K562 (cell line): ENCODE measurements around the gene DYNLT4. TPM values are rescaled to one million over a fixed set of nuclear protein-coding genes. Genes with fewer than 3 reads are reported as not detected.
A peak's percentile ranks its signal among the peaks of the same experiment; 100 is the strongest.

Source experiments
- MAFG ChIP-seq: fragments of 450-650 bp; conservative IDR thresholded peaks from 2 replicates; pipeline ENCODE4 v1.6.1; 2016; ENCODE audit warnings: missing genetic modification characterization, missing compliant biosample characterization
- MYC ChIP-seq, 2 experiments: fragments of 250-450 bp in 1 of 2; sonication (Bioruptor Pico) in 1 of 2; IDR thresholded peaks; 2 replicates each; pipeline versions ENCODE4 v1.5.1 to v1.6.1; 2012 to 2021; ENCODE audit warnings: low read depth in 2 of 2, borderline replicate concordance in 1 of 2, improper control_type of control experiment in 1 of 2, low read length in 1 of 2, mild to moderate bottlenecking in 1 of 2, moderate library complexity in 1 of 2
- NCOA1 ChIP-seq: fragments of 450-650 bp; IDR thresholded peaks from 2 replicates; pipeline ENCODE4 v1.6.1; 2016; ENCODE audit warnings: low read depth
- NEUROD1 ChIP-seq: fragments of 150-350 bp; IDR thresholded peaks from 2 replicates; pipeline ENCODE4 v1.6.1; 2014; ENCODE audit warnings: borderline replicate concordance, low read length, low read depth; ENCODE audit not compliant: partially characterized antibody
- ZC3H4 ChIP-seq: sonication (generic); formaldehyde crosslinking; IDR thresholded peaks from 2 replicates; pipeline ENCODE4 v1.9.0; 2021; ENCODE audit warnings: missing genetic modification reagents, borderline replicate concordance
- ZFX ChIP-seq: sonication (generic); formaldehyde crosslinking; IDR thresholded peaks from 2 replicates; pipeline ENCODE4 v1.8.0; 2022; ENCODE audit warnings: mild to moderate bottlenecking, missing genetic modification reagents, moderate library complexity
- ZNF184 ChIP-seq: sonication (generic); formaldehyde crosslinking; IDR thresholded peaks from 2 replicates; pipeline ENCODE4 v1.5.0; 2020; ENCODE audit warnings: missing genetic modification reagents
- ZNF347 ChIP-seq: fragments of 450-650 bp; formaldehyde crosslinking; IDR thresholded peaks from 2 replicates; pipeline ENCODE4 v1.4.0; 2020; ENCODE audit warnings: low read depth, mild to moderate bottlenecking, moderate library complexity
- ZNF707 ChIP-seq: fragments of 250-450 bp; sonication (Bioruptor Pico); conservative IDR thresholded peaks from 2 replicates; pipeline ENCODE4 v1.8.0; 2022; ENCODE audit warnings: inconsistent platforms, mild to moderate bottlenecking, moderate library complexity
- polyA plus RNA-seq, 8 experiments: library from polyadenylated mRNA; depleted of rRNA in 4 of 8; stranded (reverse) in 5 of 8; unstranded in 3 of 8; fragments of >200 nt; fragmentation: Nextera tagmentation in 2 of 8; fragmentation: Illumina TruSeq in 1 of 8; extraction: Ambion mirVana in 2 of 8; extraction: Trizol in 1 of 8; gene quantifications; 2 replicates each; pipeline versions ENCODE4 v1.2.1 to v1.2.3, GENCODE V29; 2011 to 2014; ENCODE audit warnings: inconsistent platforms in 1 of 8, missing spikeins in 1 of 8
- total RNA-seq, 7 experiments: library from RNA; depleted of rRNA in 6 of 7; stranded (reverse); fragments of >200 nt in 6 of 7; fragmentation: Illumina TruSeq in 2 of 7; extraction: Trizol in 2 of 7; gene quantifications; 2 replicates each; pipeline versions ENCODE4 v1.2.1 to v1.2.3, GENCODE V29; 2011 to 2021; ENCODE audit warnings: low replicate concordance in 1 of 7
- TF ChIP-seq, protein P1 (sequence below): sonication (generic); formaldehyde crosslinking; IDR thresholded peaks from 2 replicates; pipeline ENCODE4 v1.8.0; 2023; ENCODE audit warnings: mild to moderate bottlenecking, missing genetic modification reagents
- TF ChIP-seq, protein P2 (sequence below): fragments of 450-650 bp; formaldehyde crosslinking; IDR thresholded peaks from 2 replicates; pipeline ENCODE4 v1.4.0; 2022; ENCODE audit warnings: mild to moderate bottlenecking, moderate library complexity
- TF ChIP-seq, protein P3 (sequence below), 2 experiments: IDR thresholded peaks; 2 replicates each; pipeline ENCODE4 v1.6.1; 2012; ENCODE audit warnings: improper control_type of control experiment in 2 of 2, low read depth in 2 of 2, low read length in 2 of 2, borderline replicate concordance in 1 of 2
- TF ChIP-seq, protein P4 (sequence below): IDR thresholded peaks from 2 replicates; pipeline ENCODE4 v1.6.1; 2014; ENCODE audit warnings: antibody characterized with exemption
- TF ChIP-seq, protein P5 (sequence below): sonication (generic); formaldehyde crosslinking; IDR thresholded peaks from 2 replicates; pipeline ENCODE4 v1.8.1; 2023; ENCODE audit warnings: mild to moderate bottlenecking, missing genetic modification reagents

The DYNLT4 gene
- total and polyA plus RNA-seq, 9 of the 15 experiments (the other 6 are each of a cell fraction or from before 2014, with no cell fraction given), result 0.29 to 0.73 TPM; not detected in 7

DNA sequence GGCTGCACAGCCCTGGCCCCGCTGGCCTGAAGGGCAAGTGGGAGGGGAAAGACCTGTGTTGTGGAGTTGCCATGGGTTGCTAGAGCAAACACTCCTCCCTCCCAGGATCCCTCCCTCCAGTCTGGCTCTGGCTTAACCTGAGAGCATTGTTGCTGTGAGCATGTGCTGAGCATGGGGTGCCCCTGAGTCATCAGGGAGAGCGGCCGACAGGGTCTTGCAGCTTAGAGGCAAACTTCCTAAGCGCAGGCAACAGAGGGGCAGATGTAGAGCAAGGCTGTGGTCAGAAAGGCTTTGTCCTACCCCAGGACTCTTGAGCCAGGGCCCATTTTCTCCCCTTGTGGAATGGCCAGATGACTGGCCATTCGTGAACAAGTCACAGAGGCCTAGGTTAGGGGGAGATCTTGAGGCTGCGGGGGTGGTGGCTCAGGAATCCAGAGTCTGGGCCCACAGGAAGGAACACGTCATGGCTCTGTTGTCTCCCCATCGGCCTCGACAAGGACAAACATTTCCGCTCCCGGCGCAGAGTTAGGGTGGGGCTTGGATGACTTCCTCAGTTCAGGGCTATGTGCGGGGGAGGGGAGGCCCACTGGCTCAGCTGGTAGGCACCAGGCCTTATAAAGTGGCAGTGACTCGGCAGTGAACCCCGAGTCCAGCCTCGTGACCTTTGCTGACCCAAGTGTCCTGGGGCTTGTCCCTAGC is 362 bp upstream of the DYNLT4 start (continued):
- TF ChIP-seq, protein P1, sequence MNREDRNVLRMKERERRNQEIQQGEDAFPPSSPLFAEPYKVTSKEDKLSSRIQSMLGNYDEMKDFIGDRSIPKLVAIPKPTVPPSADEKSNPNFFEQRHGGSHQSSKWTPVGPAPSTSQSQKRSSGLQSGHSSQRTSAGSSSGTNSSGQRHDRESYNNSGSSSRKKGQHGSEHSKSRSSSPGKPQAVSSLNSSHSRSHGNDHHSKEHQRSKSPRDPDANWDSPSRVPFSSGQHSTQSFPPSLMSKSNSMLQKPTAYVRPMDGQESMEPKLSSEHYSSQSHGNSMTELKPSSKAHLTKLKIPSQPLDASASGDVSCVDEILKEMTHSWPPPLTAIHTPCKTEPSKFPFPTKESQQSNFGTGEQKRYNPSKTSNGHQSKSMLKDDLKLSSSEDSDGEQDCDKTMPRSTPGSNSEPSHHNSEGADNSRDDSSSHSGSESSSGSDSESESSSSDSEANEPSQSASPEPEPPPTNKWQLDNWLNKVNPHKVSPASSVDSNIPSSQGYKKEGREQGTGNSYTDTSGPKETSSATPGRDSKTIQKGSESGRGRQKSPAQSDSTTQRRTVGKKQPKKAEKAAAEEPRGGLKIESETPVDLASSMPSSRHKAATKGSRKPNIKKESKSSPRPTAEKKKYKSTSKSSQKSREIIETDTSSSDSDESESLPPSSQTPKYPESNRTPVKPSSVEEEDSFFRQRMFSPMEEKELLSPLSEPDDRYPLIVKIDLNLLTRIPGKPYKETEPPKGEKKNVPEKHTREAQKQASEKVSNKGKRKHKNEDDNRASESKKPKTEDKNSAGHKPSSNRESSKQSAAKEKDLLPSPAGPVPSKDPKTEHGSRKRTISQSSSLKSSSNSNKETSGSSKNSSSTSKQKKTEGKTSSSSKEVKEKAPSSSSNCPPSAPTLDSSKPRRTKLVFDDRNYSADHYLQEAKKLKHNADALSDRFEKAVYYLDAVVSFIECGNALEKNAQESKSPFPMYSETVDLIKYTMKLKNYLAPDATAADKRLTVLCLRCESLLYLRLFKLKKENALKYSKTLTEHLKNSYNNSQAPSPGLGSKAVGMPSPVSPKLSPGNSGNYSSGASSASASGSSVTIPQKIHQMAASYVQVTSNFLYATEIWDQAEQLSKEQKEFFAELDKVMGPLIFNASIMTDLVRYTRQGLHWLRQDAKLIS (CRISPR knock-in tag), result peak; percentile 98
- TF ChIP-seq ZNF707 (CRISPR knock-in tag), result 0 out of 2 replicates have a peak, but pooled peaks have one; percentile 39
- peak; percentile 80 for TF ChIP-seq ZFX (CRISPR knock-in tag)
- peak; percentile 60; the same call in 1 of the 2 replicates for TF ChIP-seq MAFG (tag)
- 0 out of 2 replicates have a peak, but pooled peaks have one; percentile 57 for TF ChIP-seq ZNF347 (CRISPR knock-in tag)
- TF ChIP-seq, protein P2, sequence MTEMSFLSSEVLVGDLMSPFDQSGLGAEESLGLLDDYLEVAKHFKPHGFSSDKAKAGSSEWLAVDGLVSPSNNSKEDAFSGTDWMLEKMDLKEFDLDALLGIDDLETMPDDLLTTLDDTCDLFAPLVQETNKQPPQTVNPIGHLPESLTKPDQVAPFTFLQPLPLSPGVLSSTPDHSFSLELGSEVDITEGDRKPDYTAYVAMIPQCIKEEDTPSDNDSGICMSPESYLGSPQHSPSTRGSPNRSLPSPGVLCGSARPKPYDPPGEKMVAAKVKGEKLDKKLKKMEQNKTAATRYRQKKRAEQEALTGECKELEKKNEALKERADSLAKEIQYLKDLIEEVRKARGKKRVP, result peak; percentile 71
- TF ChIP-seq MYC (IDR thresholded peaks at IDR 0.05; ENCODE audit: low read depth, low read length), result peak; percentile 95
- peak; percentile 54; the same call in 1 of the 2 replicates for TF ChIP-seq MYC (CRISPR knock-in tag; IDR thresholded peaks at IDR 0.05; ENCODE audit: borderline replicate concordance, low read depth)
- peak; percentile 85 for TF ChIP-seq NCOA1
- TF ChIP-seq, protein P3, sequence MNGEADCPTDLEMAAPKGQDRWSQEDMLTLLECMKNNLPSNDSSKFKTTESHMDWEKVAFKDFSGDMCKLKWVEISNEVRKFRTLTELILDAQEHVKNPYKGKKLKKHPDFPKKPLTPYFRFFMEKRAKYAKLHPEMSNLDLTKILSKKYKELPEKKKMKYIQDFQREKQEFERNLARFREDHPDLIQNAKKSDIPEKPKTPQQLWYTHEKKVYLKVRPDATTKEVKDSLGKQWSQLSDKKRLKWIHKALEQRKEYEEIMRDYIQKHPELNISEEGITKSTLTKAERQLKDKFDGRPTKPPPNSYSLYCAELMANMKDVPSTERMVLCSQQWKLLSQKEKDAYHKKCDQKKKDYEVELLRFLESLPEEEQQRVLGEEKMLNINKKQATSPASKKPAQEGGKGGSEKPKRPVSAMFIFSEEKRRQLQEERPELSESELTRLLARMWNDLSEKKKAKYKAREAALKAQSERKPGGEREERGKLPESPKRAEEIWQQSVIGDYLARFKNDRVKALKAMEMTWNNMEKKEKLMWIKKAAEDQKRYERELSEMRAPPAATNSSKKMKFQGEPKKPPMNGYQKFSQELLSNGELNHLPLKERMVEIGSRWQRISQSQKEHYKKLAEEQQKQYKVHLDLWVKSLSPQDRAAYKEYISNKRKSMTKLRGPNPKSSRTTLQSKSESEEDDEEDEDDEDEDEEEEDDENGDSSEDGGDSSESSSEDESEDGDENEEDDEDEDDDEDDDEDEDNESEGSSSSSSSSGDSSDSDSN (IDR thresholded peaks at IDR 0.05; ENCODE audit: borderline replicate concordance in 1 of 2, low read depth in 2 of 2, low read length in 2 of 2), result peak in 1 of 2 experiments; percentile 11; a peak in 1 of 4 replicates
- TF ChIP-seq, protein P4, sequence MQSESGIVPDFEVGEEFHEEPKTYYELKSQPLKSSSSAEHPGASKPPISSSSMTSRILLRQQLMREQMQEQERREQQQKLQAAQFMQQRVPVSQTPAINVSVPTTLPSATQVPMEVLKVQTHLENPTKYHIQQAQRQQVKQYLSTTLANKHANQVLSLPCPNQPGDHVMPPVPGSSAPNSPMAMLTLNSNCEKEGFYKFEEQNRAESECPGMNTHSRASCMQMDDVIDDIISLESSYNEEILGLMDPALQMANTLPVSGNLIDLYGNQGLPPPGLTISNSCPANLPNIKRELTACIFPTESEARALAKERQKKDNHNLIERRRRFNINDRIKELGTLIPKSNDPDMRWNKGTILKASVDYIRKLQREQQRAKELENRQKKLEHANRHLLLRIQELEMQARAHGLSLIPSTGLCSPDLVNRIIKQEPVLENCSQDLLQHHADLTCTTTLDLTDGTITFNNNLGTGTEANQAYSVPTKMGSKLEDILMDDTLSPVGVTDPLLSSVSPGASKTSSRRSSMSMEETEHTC, result peak; percentile 19
- TF ChIP-seq, protein P5, sequence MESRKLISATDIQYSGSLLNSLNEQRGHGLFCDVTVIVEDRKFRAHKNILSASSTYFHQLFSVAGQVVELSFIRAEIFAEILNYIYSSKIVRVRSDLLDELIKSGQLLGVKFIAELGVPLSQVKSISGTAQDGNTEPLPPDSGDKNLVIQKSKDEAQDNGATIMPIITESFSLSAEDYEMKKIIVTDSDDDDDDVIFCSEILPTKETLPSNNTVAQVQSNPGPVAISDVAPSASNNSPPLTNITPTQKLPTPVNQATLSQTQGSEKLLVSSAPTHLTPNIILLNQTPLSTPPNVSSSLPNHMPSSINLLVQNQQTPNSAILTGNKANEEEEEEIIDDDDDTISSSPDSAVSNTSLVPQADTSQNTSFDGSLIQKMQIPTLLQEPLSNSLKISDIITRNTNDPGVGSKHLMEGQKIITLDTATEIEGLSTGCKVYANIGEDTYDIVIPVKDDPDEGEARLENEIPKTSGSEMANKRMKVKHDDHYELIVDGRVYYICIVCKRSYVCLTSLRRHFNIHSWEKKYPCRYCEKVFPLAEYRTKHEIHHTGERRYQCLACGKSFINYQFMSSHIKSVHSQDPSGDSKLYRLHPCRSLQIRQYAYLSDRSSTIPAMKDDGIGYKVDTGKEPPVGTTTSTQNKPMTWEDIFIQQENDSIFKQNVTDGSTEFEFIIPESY (CRISPR knock-in tag), result peak; percentile 76
- no peak for TF ChIP-seq ZNF184 (CRISPR knock-in tag)
- no peak; the same call in 1 of the 2 replicates for TF ChIP-seq ZC3H4 (CRISPR knock-in tag)
- peak; percentile 91 for TF ChIP-seq NEUROD1
